ENCODE data around the gene HSDL1.

The HSDL1 gene

DNA sequence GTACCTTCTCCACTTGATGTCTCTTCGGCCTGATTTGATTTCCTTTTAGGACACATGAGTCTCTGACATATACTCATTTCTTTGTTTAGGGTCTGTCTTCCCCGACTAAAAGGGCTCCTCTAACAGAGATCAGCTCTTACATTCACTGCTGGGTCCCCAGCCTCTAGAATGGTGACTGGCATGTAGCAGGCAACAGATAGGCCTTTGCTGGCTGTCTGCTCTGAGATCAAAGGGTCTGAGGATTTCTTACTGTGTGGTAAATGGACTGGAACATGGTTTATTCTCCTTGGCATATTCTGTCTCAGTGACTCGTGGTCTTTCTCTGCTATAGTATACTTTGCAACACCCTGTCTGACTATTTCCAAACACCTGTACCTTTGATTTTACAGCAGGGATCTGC lies 16.8 kb upstream of the HSDL1 start:
- TF ChIP-seq CTCF (IDR thresholded peaks at IDR 0.05; ENCODE audit: borderline replicate concordance, control extremely low read depth, extremely low read depth, insufficient read depth, missing control alignments) = no peak
- DNase-seq (ENCODE audit: low spot score) = no peak
- in situ Hi-C loops (cut with MboI; ENCODE audit: low sequenced_read_pairs, unreplicated experiment) = no loop called here

DNA sequence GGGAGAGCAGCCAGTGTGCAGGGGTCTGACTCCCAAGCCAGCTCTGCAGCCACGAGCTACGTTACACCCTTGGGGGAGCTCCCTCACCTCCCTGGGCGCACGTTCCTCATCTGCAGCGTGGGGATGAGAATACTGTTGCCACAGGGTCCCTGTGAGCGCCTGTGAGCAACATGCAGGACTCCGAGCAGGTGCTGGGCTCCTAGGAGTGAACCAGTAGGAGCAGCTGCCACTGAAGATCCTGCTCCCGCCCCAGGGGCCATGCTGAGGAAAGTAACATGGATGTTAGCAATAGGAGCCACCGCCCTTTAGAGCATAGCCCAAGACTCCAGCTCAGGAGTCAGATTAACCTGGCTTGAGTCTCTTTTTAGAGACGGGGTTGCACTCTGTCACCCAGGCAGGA lies 16.1 kb upstream of the HSDL1 start:
- DNase-seq (ENCODE audit: low spot score) = no peak
- no peak for TF ChIP-seq CTCF (IDR thresholded peaks at IDR 0.05; ENCODE audit: borderline replicate concordance, control extremely low read depth, extremely low read depth, insufficient read depth, missing control alignments)
- in situ Hi-C loops (cut with MboI; ENCODE audit: low sequenced_read_pairs, unreplicated experiment) = no loop called here

DNA sequence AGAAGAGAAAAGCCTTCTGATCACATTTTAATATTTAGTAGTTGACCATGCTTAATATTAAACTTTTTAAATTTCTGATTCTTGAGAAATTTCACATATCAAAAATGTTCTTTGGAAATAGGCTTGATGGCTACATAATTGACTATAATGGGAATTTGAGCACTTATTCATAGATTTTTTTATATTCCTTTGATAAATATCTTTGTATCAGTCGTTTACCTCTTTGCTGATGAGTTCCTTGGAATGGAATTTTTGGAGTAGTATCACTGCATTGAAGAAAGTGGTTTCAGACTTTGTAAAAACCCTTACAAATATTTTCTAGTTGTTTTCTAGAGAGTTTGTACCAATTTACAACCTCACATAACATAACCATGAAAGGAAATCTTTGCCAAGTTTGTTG lies 14.8 kb upstream of the HSDL1 start:
- TF ChIP-seq CTCF (IDR thresholded peaks at IDR 0.05; ENCODE audit: borderline replicate concordance, control extremely low read depth, extremely low read depth, insufficient read depth, missing control alignments) = no peak
- DNase-seq (ENCODE audit: low spot score) = no peak
- in situ Hi-C loops (cut with MboI; ENCODE audit: low sequenced_read_pairs, unreplicated experiment) = no loop called here

DNA sequence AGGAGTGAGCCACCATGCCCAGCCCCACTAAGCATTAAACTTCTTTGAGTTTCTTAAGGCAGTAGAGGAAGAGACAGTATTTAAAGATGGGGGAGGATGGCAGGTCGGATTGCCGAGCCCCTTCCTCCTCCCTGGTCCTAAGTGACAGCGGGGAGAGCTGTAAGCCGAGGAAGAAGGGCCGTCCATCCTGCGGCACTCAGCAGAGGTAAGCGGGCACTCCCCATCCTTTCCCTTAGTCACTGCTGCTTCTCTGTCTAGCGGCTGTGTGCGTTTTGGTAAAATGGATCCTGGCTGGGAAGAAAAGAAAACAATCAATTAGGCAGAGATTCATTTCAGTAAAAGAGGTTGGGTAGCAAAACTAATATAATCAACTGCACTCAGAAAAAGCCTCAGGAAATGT lies 14.0 kb upstream of the HSDL1 start:
- no peak for DNase-seq (ENCODE audit: low spot score)
- in situ Hi-C loops (cut with MboI; ENCODE audit: low sequenced_read_pairs, unreplicated experiment) = no loop called here
- TF ChIP-seq CTCF (IDR thresholded peaks at IDR 0.05; ENCODE audit: borderline replicate concordance, control extremely low read depth, extremely low read depth, insufficient read depth, missing control alignments) = no peak

DNA sequence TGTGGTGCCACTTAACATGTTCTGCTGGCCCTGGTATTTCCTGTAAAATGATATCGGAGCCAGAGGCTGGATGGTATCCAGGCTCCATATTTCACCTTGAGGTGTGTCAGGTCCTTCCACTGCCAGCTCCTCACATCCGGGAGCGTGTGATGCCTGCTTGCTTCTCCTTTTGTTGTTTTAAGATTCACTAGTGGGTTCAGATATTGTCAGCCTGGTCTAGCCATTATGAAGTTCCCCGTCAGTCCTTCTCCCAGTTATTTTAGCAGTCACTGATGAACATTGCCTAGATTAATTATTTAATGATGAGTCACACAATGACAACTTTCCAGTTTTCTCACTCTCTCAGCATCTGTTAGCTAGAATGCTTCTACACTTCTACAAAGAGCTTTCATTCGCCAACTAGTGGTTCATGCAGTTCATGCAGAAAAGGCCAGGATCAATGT lies 11.4 kb upstream of the HSDL1 start:
- in situ Hi-C loops (cut with MboI; ENCODE audit: low sequenced_read_pairs, unreplicated experiment) = no loop called here
- TF ChIP-seq CTCF (IDR thresholded peaks at IDR 0.05; ENCODE audit: borderline replicate concordance, control extremely low read depth, extremely low read depth, insufficient read depth, missing control alignments) = no peak
- DNase-seq (ENCODE audit: low spot score) = no peak

- in situ Hi-C loops (cut with MboI; ENCODE audit: low sequenced_read_pairs, unreplicated experiment) = no loop called here
- no peak for DNase-seq (ENCODE audit: low spot score)
- no peak for TF ChIP-seq CTCF (IDR thresholded peaks at IDR 0.05; ENCODE audit: borderline replicate concordance, control extremely low read depth, extremely low read depth, insufficient read depth, missing control alignments)
Measured at GRCh38 chr16:84155771-84156170, 10.8 kb upstream of the HSDL1 start.

GRCh38 chr16:84155226-84155625 lies 10.2 kb upstream of the HSDL1 start:
- in situ Hi-C loops (cut with MboI; ENCODE audit: low sequenced_read_pairs, unreplicated experiment) = no loop called here
- TF ChIP-seq CTCF (IDR thresholded peaks at IDR 0.05; ENCODE audit: borderline replicate concordance, control extremely low read depth, extremely low read depth, insufficient read depth, missing control alignments) = no peak
- no peak for DNase-seq (ENCODE audit: low spot score)
